ENCODE measurements around the gene TMOD4.

GRCh38 chr1:151131701-151132334, 44.0 kb downstream of the TMOD4 start:
- TF ChIP-seq CTCF (conservative IDR thresholded peaks at IDR 0.05) (no peak), ZFX (IDR thresholded peaks at IDR 0.05) (no peak)
